GM23338 (cell line): Measurements from ENCODE around the gene PSMB5. TPM values are rescaled to one million over a fixed set of nuclear protein-coding genes. Genes with fewer than 3 reads are reported as not detected.
A peak's percentile ranks its signal among the peaks of the same experiment; 100 is the strongest.

Experiments
- ATAC-seq: fragments of 200-7000 bp; cut with Tn5 transposase; 3 replicates; pipeline ENCODE4 v1.9.1; 2020
- DNase-seq: peaks from one replicate; pipeline ENCODE4 v3.0.0-alpha.2; 2015; ENCODE audit warnings: low spot score
- H2AFZ ChIP-seq: fragments of 200-600 bp; sonication (generic); 2 replicates; pipeline ENCODE4 v1.8.0; 2016; ENCODE audit warnings: antibody characterized with exemption, mild to moderate bottlenecking, moderate library complexity
- H3F3A ChIP-seq: fragments of 200-600 bp; sonication (generic); replicated peaks from 2 replicates; pipeline ENCODE4 v1.8.0; 2017; ENCODE audit warnings: antibody characterized with exemption, mixed run types, low read depth
- H3K27ac ChIP-seq: fragments of 200-600 bp; sonication (generic); 2 replicates; pipeline ENCODE4 v1.6.1; 2016; ENCODE audit warnings: low read depth
- H3K27me3 ChIP-seq: fragments of 200-600 bp; sonication (generic); 2 replicates; pipeline ENCODE4 v1.8.0; 2016; ENCODE audit warnings: mild to moderate bottlenecking, mixed run types, moderate library complexity; ENCODE audit not compliant: insufficient read depth
- H3K36me3 ChIP-seq: fragments of 200-600 bp; sonication (generic); 2 replicates; pipeline ENCODE4 v1.8.0; 2016; ENCODE audit warnings: mild to moderate bottlenecking; ENCODE audit not compliant: insufficient read depth
- H3K4me1 ChIP-seq: fragments of 200-600 bp; sonication (generic); 2 replicates; pipeline ENCODE4 v1.8.0; 2016; ENCODE audit warnings: mild to moderate bottlenecking, moderate library complexity; ENCODE audit not compliant: insufficient read depth
- H3K4me2 ChIP-seq: fragments of 200-600 bp; sonication (generic); 2 replicates; pipeline ENCODE4 v1.7.1; 2017; ENCODE audit warnings: mixed run types
- H3K4me3 ChIP-seq: fragments of 200-600 bp; sonication (generic); 2 replicates; pipeline ENCODE4 v1.6.1; 2016; ENCODE audit warnings: mixed run types
- H3K79me2 ChIP-seq: fragments of 200-600 bp; sonication (generic); replicated peaks from 2 replicates; pipeline ENCODE4 v1.8.0; 2017; ENCODE audit warnings: mild to moderate bottlenecking; ENCODE audit not compliant: insufficient read depth
- H3K9me2 ChIP-seq: fragments of 200-600 bp; sonication (generic); 2 replicates; pipeline ENCODE4 v1.8.0; 2017; ENCODE audit not compliant: insufficient read depth
- H4K20me1 ChIP-seq: fragments of 200-600 bp; sonication (generic); replicated peaks from 2 replicates; pipeline ENCODE4 v1.8.0; 2017; ENCODE audit warnings: mild to moderate bottlenecking; ENCODE audit not compliant: insufficient read depth
- H3K27ac Mint-ChIP-seq: 2 replicates; pipeline ENCODE4 v1.8.0; 2020; ENCODE audit warnings: inconsistent platforms, mild to moderate bottlenecking, moderate library complexity, mixed read lengths
- H3K27me3 Mint-ChIP-seq: 3 replicates; pipeline ENCODE4 v1.8.0; 2022; ENCODE audit warnings: low read depth, mild to moderate bottlenecking, moderate library complexity, mixed read lengths, inconsistent platforms; ENCODE audit not compliant: insufficient read depth, poor library complexity
- H3K36me3 Mint-ChIP-seq: 3 replicates; pipeline ENCODE4 v1.8.0; 2021; ENCODE audit warnings: low read depth, mild to moderate bottlenecking, inconsistent platforms, moderate library complexity, mixed read lengths
- H3K4me1 Mint-ChIP-seq: 3 replicates; pipeline ENCODE4 v1.8.0; 2020; ENCODE audit warnings: mild to moderate bottlenecking, inconsistent platforms, mixed read lengths
- H3K4me3 Mint-ChIP-seq: 3 replicates; pipeline ENCODE4 v1.8.0; 2021; ENCODE audit warnings: moderate library complexity, mild to moderate bottlenecking, inconsistent platforms, mixed read lengths
- H3K9me3 Mint-ChIP-seq: 3 replicates; pipeline ENCODE4 v1.8.0; 2020; ENCODE audit warnings: moderate library complexity, mild to moderate bottlenecking, inconsistent platforms, mixed read lengths
- CREB1 ChIP-seq: fragments of 250-450 bp; sonication (Bioruptor Pico); IDR thresholded peaks from 2 replicates; pipeline ENCODE4 v1.5.0; 2020; ENCODE audit warnings: low read depth, mild to moderate bottlenecking, moderate library complexity
- ETS1 ChIP-seq: IDR thresholded peaks from 2 replicates; pipeline ENCODE4 v1.6.1; 2016; ENCODE audit warnings: antibody characterized with exemption
- EZH2 ChIP-seq: fragments of 200-600 bp; sonication (generic); IDR thresholded peaks from one replicate; pipeline ENCODE4 v1.8.0; 2017; ENCODE audit warnings: antibody characterized with exemption, mild to moderate bottlenecking, low read depth; ENCODE audit not compliant: unreplicated experiment
- EZH2phosphoT487 ChIP-seq: fragments of 200-600 bp; sonication (generic); IDR thresholded peaks from one replicate; pipeline ENCODE4 v1.8.1; 2018; ENCODE audit warnings: antibody characterized with exemption; ENCODE audit not compliant: unreplicated experiment
- JUNB ChIP-seq: IDR thresholded peaks from one replicate; pipeline ENCODE4 v1.6.1; 2016; ENCODE audit warnings: antibody characterized with exemption; ENCODE audit not compliant: unreplicated experiment
- NANOG ChIP-seq: IDR thresholded peaks from 2 replicates; pipeline ENCODE4 v1.6.1; 2016; ENCODE audit warnings: antibody characterized with exemption, borderline replicate concordance
- POLR2AphosphoS5 ChIP-seq: IDR thresholded peaks from 2 replicates; pipeline ENCODE4 v1.6.1; 2016; ENCODE audit warnings: antibody characterized with exemption, low read depth
- REST ChIP-seq: IDR thresholded peaks from one replicate; pipeline ENCODE4 v1.6.1; 2018; ENCODE audit warnings: antibody characterized with exemption; ENCODE audit not compliant: unreplicated experiment
- STAT1 ChIP-seq: IDR thresholded peaks from one replicate; pipeline ENCODE4 v1.6.1; 2016; ENCODE audit warnings: antibody characterized with exemption; ENCODE audit not compliant: unreplicated experiment
- ZNF114 ChIP-seq: fragments of 250-450 bp; sonication (Bioruptor Pico); IDR thresholded peaks from 2 replicates; pipeline ENCODE4 v1.5.0; 2020; ENCODE audit warnings: mild to moderate bottlenecking, moderate library complexity
- ZNF331 ChIP-seq: fragments of 250-450 bp; sonication (Bioruptor Pico); IDR thresholded peaks from 2 replicates; pipeline ENCODE4 v1.5.0; 2020; ENCODE audit warnings: low read depth, mild to moderate bottlenecking, moderate library complexity
- polyA plus RNA-seq: library from polyadenylated mRNA; unstranded; fragments of >200 nt; fragmentation: Nextera tagmentation; extraction: Ambion mirVana; gene quantifications from 2 replicates; pipeline ENCODE4 v1.2.1, GENCODE V29; 2016
- total RNA-seq: library from RNA; depleted of rRNA; stranded (reverse); fragments of >200 nt; shearing (Covaris generic); gene quantifications from 2 replicates; pipeline ENCODE4 v1.2.3, GENCODE V29; 2014
- TF ChIP-seq, protein P1 (sequence below): fragments of 250-450 bp; sonication (Bioruptor Pico); IDR thresholded peaks from 2 replicates; pipeline ENCODE4 v1.5.0; 2020; ENCODE audit warnings: mild to moderate bottlenecking, moderate library complexity
- TF ChIP-seq, protein P2 (sequence below), 2 experiments: fragments of 200-600 bp in 1 of 2; sonication (generic) in 1 of 2; conservative IDR thresholded peaks; 2 replicates each; pipeline versions ENCODE4 v1.5.1 to v1.6.1; 2016 to 2017; ENCODE audit warnings: antibody characterized with exemption in 2 of 2, low read depth in 2 of 2, mild to moderate bottlenecking in 2 of 2, moderate library complexity in 1 of 2

Gene PSMB5
- total and polyA plus RNA-seq, 2 experiments from 2014 or later: 265 to 341 TPM

DNA sequence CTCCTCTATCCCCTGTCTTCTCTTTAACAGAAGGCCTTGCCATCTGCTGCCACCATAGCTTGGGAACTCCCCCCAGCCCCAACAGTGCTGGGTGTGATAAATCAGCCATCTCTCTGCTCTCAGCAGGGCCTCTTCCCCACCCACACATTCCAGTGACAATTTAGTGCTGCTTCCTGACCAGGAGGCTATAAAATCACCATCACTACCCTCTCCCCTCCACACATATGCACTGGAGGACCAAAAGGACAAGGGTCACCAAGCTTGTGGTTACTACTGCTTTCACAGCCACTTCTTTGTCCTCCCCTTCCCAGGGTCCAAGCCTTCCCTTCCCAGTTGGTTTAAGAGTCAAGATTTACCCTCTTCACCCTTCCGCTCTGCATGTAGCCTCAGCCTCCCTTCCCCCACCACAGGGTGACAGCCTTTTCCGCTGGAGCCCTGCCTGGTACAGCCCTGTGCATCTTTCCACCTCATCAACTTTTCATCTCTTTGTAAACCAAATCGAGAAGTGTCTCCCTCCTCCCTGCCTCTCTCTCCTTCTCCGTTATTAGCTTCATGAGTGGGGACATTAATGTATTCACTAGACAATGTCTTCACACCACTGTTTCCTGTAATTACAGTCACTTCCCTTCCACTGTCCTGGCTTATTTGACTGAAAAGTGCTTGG lies 9.4 kb downstream of the PSMB5 start:
- H4K20me1 ChIP-seq: peaks cover 16% of the 10 kb centered on the region
- no peak overlapping the region for H3K4me3 ChIP-seq
- Mint-ChIP-seq H3K9me3 (no peaks in the 10 kb centered on the region), H3K4me3 (no peak overlapping the region), H3K4me1 (peaks cover 26% of the 10 kb centered on the region), H3K36me3 (peaks cover 42% of the 10 kb centered on the region), H3K27ac (peak overlapping the region; percentile 43), H3K27me3 (peaks cover 5% of the 10 kb centered on the region)
- H3K36me3 ChIP-seq: peaks cover 37% of the 10 kb centered on the region; the same call in 1 of the 2 replicates
- no peaks in the 10 kb centered on the region for H3K27me3 ChIP-seq
- no peak overlapping the region for H2AFZ ChIP-seq
- no peak for TF ChIP-seq EZH2phosphoT487
- TF ChIP-seq ETS1: no peak
- TF ChIP-seq POLR2AphosphoS5: no peak
- TF ChIP-seq EZH2: no peak
- no peak for TF ChIP-seq JUNB
- no peak for TF ChIP-seq ZNF331 (CRISPR knock-in tag)
- TF ChIP-seq, protein P1, sequence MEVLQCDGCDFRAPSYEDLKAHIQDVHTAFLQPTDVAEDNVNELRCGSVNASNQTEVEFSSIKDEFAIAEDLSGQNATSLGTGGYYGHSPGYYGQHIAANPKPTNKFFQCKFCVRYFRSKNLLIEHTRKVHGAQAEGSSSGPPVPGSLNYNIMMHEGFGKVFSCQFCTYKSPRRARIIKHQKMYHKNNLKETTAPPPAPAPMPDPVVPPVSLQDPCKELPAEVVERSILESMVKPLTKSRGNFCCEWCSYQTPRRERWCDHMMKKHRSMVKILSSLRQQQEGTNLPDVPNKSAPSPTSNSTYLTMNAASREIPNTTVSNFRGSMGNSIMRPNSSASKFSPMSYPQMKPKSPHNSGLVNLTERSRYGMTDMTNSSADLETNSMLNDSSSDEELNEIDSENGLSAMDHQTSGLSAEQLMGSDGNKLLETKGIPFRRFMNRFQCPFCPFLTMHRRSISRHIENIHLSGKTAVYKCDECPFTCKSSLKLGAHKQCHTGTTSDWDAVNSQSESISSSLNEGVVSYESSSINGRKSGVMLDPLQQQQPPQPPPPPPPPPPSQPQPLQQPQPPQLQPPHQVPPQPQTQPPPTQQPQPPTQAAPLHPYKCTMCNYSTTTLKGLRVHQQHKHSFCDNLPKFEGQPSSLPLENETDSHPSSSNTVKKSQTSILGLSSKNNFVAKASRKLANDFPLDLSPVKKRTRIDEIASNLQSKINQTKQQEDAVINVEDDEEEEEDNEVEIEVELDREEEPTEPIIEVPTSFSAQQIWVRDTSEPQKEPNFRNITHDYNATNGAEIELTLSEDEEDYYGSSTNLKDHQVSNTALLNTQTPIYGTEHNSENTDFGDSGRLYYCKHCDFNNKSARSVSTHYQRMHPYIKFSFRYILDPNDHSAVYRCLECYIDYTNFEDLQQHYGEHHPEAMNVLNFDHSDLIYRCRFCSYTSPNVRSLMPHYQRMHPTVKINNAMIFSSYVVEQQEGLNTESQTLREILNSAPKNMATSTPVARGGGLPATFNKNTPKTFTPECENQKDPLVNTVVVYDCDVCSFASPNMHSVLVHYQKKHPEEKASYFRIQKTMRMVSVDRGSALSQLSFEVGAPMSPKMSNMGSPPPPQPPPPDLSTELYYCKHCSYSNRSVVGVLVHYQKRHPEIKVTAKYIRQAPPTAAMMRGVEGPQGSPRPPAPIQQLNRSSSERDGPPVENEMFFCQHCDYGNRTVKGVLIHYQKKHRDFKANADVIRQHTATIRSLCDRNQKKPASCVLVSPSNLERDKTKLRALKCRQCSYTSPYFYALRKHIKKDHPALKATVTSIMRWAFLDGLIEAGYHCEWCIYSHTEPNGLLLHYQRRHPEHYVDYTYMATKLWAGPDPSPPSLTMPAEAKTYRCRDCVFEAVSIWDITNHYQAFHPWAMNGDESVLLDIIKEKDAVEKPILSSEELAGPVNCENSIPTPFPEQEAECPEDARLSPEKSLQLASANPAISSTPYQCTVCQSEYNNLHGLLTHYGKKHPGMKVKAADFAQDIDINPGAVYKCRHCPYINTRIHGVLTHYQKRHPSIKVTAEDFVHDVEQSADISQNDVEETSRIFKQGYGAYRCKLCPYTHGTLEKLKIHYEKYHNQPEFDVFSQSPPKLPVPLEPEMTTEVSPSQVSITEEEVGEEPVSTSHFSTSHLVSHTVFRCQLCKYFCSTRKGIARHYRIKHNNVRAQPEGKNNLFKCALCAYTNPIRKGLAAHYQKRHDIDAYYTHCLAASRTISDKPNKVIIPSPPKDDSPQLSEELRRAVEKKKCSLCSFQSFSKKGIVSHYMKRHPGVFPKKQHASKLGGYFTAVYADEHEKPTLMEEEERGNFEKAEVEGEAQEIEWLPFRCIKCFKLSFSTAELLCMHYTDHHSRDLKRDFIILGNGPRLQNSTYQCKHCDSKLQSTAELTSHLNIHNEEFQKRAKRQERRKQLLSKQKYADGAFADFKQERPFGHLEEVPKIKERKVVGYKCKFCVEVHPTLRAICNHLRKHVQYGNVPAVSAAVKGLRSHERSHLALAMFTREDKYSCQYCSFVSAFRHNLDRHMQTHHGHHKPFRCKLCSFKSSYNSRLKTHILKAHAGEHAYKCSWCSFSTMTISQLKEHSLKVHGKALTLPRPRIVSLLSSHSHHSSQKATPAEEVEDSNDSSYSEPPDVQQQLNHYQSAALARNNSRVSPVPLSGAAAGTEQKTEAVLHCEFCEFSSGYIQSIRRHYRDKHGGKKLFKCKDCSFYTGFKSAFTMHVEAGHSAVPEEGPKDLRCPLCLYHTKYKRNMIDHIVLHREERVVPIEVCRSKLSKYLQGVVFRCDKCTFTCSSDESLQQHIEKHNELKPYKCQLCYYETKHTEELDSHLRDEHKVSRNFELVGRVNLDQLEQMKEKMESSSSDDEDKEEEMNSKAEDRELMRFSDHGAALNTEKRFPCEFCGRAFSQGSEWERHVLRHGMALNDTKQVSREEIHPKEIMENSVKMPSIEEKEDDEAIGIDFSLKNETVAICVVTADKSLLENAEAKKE (CRISPR knock-in tag): no peak
- no peak for TF ChIP-seq REST
- TF ChIP-seq STAT1: no peak
- TF ChIP-seq, protein P2, sequence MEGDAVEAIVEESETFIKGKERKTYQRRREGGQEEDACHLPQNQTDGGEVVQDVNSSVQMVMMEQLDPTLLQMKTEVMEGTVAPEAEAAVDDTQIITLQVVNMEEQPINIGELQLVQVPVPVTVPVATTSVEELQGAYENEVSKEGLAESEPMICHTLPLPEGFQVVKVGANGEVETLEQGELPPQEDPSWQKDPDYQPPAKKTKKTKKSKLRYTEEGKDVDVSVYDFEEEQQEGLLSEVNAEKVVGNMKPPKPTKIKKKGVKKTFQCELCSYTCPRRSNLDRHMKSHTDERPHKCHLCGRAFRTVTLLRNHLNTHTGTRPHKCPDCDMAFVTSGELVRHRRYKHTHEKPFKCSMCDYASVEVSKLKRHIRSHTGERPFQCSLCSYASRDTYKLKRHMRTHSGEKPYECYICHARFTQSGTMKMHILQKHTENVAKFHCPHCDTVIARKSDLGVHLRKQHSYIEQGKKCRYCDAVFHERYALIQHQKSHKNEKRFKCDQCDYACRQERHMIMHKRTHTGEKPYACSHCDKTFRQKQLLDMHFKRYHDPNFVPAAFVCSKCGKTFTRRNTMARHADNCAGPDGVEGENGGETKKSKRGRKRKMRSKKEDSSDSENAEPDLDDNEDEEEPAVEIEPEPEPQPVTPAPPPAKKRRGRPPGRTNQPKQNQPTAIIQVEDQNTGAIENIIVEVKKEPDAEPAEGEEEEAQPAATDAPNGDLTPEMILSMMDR (conservative IDR thresholded peaks at IDR 0.05; ENCODE audit: low read depth in 2 of 2): no peak
- TF ChIP-seq ZNF114 (CRISPR knock-in tag): no peak
- no peak for TF ChIP-seq NANOG
- no peak for TF ChIP-seq CREB1 (CRISPR knock-in tag)
- H3F3A ChIP-seq: peaks cover 19% of the 10 kb centered on the region
- DNase-seq (no peak), ATAC-seq (no peak; the same call in 2 of the 3 replicates)
- H3K4me2 ChIP-seq: no peak overlapping the region
- peaks cover 16% of the 10 kb centered on the region for H3K79me2 ChIP-seq
- H3K27ac ChIP-seq: peak overlapping the region; percentile 21; the same call in 1 of the 2 replicates
- H3K9me2 ChIP-seq: no peaks in the 10 kb centered on the region
- peaks cover 18% of the 10 kb centered on the region for H3K4me1 ChIP-seq
